CD4-positive, alpha-beta T cell (primary cell): ENCODE results near the gene PADI4. TPM values are rescaled to one million over a fixed set of nuclear protein-coding genes. Genes with fewer than 3 reads are reported as not detected.

ENCODE experiments used
- ATAC-seq: fragments of 200-7000 bp; cut with Tn5 transposase; one replicate; pipeline ENCODE4 v1.10.0; 2022; ENCODE audit warnings: mild to moderate bottlenecking; ENCODE audit not compliant: poor library complexity
- CTCF ChIA-PET: fragments of 350-600 bp; sonication (Branson Sonifier 250); formaldehyde crosslinking; loops from one replicate; lab custom pipeline; 2021; ENCODE audit warnings: antibody characterized with exemption, inconsistent platforms; lab: Charles Lee
- POLR2A ChIA-PET: fragments of 350-600 bp; sonication (Branson Sonifier 250); formaldehyde crosslinking; loops from one replicate; lab custom pipeline; 2021; ENCODE audit warnings: antibody characterized with exemption, inconsistent platforms; lab: Charles Lee
- DNase-seq, 14 experiments: peaks; one replicate each; pipeline ENCODE4 v3.0.0-alpha.2; 2013 to 2020; ENCODE audit warnings: mixed read lengths in 2 of 14
- H3K27ac ChIP-seq, 2 donors: one replicate each; pipeline versions ENCODE4 v1.5.1 to v1.7.0; 2013; ENCODE audit warnings: low read length in 2 of 2, low read depth in 1 of 2, mild to moderate bottlenecking in 1 of 2
- H3K27me3 ChIP-seq, 2 experiments: 1 replicate in 1 of 2; 2 replicates in 1 of 2; pipeline versions ENCODE4 v1.6.1 to v1.7.0; 2013; ENCODE audit warnings: low read length in 2 of 2, control low read depth in 1 of 2, mild to moderate bottlenecking in 1 of 2, moderate library complexity in 1 of 2; ENCODE audit not compliant: insufficient read depth in 2 of 2, control insufficient read depth in 1 of 2
- H3K36me3 ChIP-seq: one replicate; pipeline ENCODE4 v1.6.1; 2013; ENCODE audit warnings: low read length, control low read depth; ENCODE audit not compliant: insufficient read depth
- H3K4me1 ChIP-seq: one replicate; pipeline ENCODE4 v1.6.1; 2013; ENCODE audit warnings: low read length, control low read depth; ENCODE audit not compliant: insufficient read depth
- H3K4me3 ChIP-seq: one replicate; pipeline ENCODE4 v1.5.1; 2013; ENCODE audit warnings: mild to moderate bottlenecking, low read length, moderate library complexity
- H3K9me3 ChIP-seq, 2 experiments: 1 replicate in 1 of 2; 2 replicates in 1 of 2; pipeline versions ENCODE4 v1.6.1 to v1.7.0; 2013; ENCODE audit warnings: low read length in 2 of 2, mild to moderate bottlenecking in 2 of 2, control low read depth in 1 of 2, moderate library complexity in 1 of 2; ENCODE audit not compliant: control insufficient read depth in 1 of 2, insufficient read depth in 1 of 2
- H3K27ac Mint-ChIP-seq: one replicate; pipeline ENCODE4 v1.8.0; 2020; ENCODE audit warnings: mixed read lengths
- H3K27me3 Mint-ChIP-seq: one replicate; pipeline ENCODE4 v1.8.0; 2021; ENCODE audit warnings: mixed read lengths
- H3K36me3 Mint-ChIP-seq: one replicate; pipeline ENCODE4 v1.8.0; 2021; ENCODE audit warnings: low read depth, mixed read lengths
- H3K4me1 Mint-ChIP-seq: one replicate; pipeline ENCODE4 v1.8.0; 2021; ENCODE audit warnings: low read depth, mixed read lengths
- H3K4me3 Mint-ChIP-seq: one replicate; pipeline ENCODE4 v1.8.0; 2020; ENCODE audit warnings: mild to moderate bottlenecking, mixed read lengths
- H3K9me3 Mint-ChIP-seq: one replicate; pipeline ENCODE4 v1.8.0; 2020; ENCODE audit warnings: mixed read lengths
- CTCF ChIP-seq: fragments of 200-600 bp; IDR thresholded peaks from one replicate; pipeline ENCODE4 v1.8.0; 2022; ENCODE audit warnings: antibody characterized with exemption, mild to moderate bottlenecking
- intact Hi-C, 2 experiments: fragments of 100-400 bp; cut with DNase I in 1 of 2; cut with micrococcal nuclease in 1 of 2; formaldehyde crosslinking; loops; one replicate each; pipeline versions ENCODE4 v1.15.1 to v1.9.0; 2023 to 2025; cut with DNase I, micrococcal nuclease
- total RNA-seq, 174 experiments: library from RNA in 2 of 174; stranded (reverse) in 2 of 174; gene quantifications; one replicate each; pipeline ENCODE4 v1.2.3 and lab custom pipeline; 2021 to 2026

Gene PADI4
- total RNA-seq, 2 experiments from 2014 or later = 0.41 to 0.75 TPM

GRCh38 chr1:17273096-17273495 is 34.9 kb upstream of the PADI4 start:
- POLR2A ChIA-PET = no interaction called here
- Histone ChIP-seq H3K36me3 (no peaks in the 10 kb centered on the region), H3K4me1 (no peaks in the 10 kb centered on the region), H3K27ac (no peak overlapping the region), H3K27me3 (no peaks in the 10 kb centered on the region), H3K9me3 (no peaks in the 10 kb centered on the region), H3K4me3 (no peak overlapping the region)
- H3K27me3 Mint-ChIP-seq = peaks cover 8% of the 10 kb centered on the region
- no peaks in the 10 kb centered on the region for H3K4me1 Mint-ChIP-seq
- no peak for DNase-seq
- CTCF ChIA-PET = no interaction called here
- no peak overlapping the region for H3K4me3 Mint-ChIP-seq
- intact Hi-C loops = no loop called here
- ATAC-seq = no peak
- H3K9me3 Mint-ChIP-seq = no peaks in the 10 kb centered on the region
- no peaks in the 10 kb centered on the region for H3K36me3 Mint-ChIP-seq
- TF ChIP-seq CTCF = no peak
- H3K27ac Mint-ChIP-seq = no peak overlapping the region

- Mint-ChIP-seq H3K4me3 (no peak overlapping the region), H3K36me3 (no peaks in the 10 kb centered on the region), H3K27me3 (peaks cover 13% of the 10 kb centered on the region), H3K9me3 (no peaks in the 10 kb centered on the region), H3K27ac (no peak overlapping the region), H3K4me1 (no peaks in the 10 kb centered on the region)
- intact Hi-C loops = no loop called here
- no peak overlapping the region for H3K27ac ChIP-seq
- no peak for TF ChIP-seq CTCF
- CTCF ChIA-PET = no interaction called here
- no peaks in the 10 kb centered on the region for H3K4me1 ChIP-seq
- no peaks in the 10 kb centered on the region for H3K9me3 ChIP-seq
- no peaks in the 10 kb centered on the region for H3K27me3 ChIP-seq
- DNase-seq (peak in 3 of 14 experiments; percentile 18 to 48 (median 42)), ATAC-seq (no peak)
- no peaks in the 10 kb centered on the region for H3K36me3 ChIP-seq
- H3K4me3 ChIP-seq = no peak overlapping the region
- POLR2A ChIA-PET = no interaction called here
These were observed 33.5 kb upstream of the PADI4 start for GRCh38 chr1:17274186-17275170.

GRCh38 chr1:17276568-17276967 is 31.4 kb upstream of the PADI4 start:
- intact Hi-C loops = no loop called here
- Histone ChIP-seq H3K36me3 (no peaks in the 10 kb centered on the region), H3K9me3 (no peaks in the 10 kb centered on the region), H3K27ac (no peak overlapping the region), H3K4me1 (no peaks in the 10 kb centered on the region), H3K4me3 (no peak overlapping the region), H3K27me3 (no peaks in the 10 kb centered on the region)
- no peaks in the 10 kb centered on the region for H3K4me1 Mint-ChIP-seq
- no peaks in the 10 kb centered on the region for H3K36me3 Mint-ChIP-seq
- peak in 2 of 14 experiments; percentile 32 to 38 for DNase-seq
- no peak overlapping the region for H3K4me3 Mint-ChIP-seq
- ChIA-PET POLR2A (no interaction called here), CTCF (no interaction called here)
- H3K9me3 Mint-ChIP-seq = no peaks in the 10 kb centered on the region
- no peak overlapping the region for H3K27ac Mint-ChIP-seq
- peaks cover 13% of the 10 kb centered on the region for H3K27me3 Mint-ChIP-seq
- ATAC-seq = no peak
- TF ChIP-seq CTCF = no peak
